Neural crest cell (in vitro differentiated cells): ENCODE measurements around the gene GTF2IRD1. TPM values are rescaled to one million over a fixed set of nuclear protein-coding genes. Genes with fewer than 3 reads are reported as not detected.

Source experiments
- DNase-seq: peaks from one replicate; pipeline ENCODE4 v3.0.0; 2021; ENCODE audit warnings: low read depth, mixed read lengths, low spot score
- H3K27ac Mint-ChIP-seq: one replicate; pipeline ENCODE4 v1.8.0; 2021; ENCODE audit warnings: mild to moderate bottlenecking, mixed read lengths; ENCODE audit not compliant: unreplicated experiment
- H3K27me3 Mint-ChIP-seq: 2 replicates; pipeline ENCODE4 v1.8.0; 2021; ENCODE audit warnings: low read depth, mild to moderate bottlenecking, mixed read lengths
- H3K36me3 Mint-ChIP-seq: 2 replicates; pipeline ENCODE4 v1.8.0; 2021; ENCODE audit warnings: low read depth, mild to moderate bottlenecking, mixed read lengths
- H3K4me1 Mint-ChIP-seq: 2 replicates; pipeline ENCODE4 v1.8.0; 2021; ENCODE audit warnings: mixed read lengths
- H3K4me3 Mint-ChIP-seq: one replicate; pipeline ENCODE4 v1.8.0; 2021; ENCODE audit warnings: mild to moderate bottlenecking, mixed read lengths
- H3K9me3 Mint-ChIP-seq: 2 replicates; pipeline ENCODE4 v1.8.0; 2021; ENCODE audit warnings: mixed read lengths
- total RNA-seq: library from RNA; stranded (reverse); gene quantifications from 2 replicates; pipeline ENCODE4 v1.2.1, GENCODE V29; 2021
- TF ChIP-seq, protein P1 (sequence below): fragments of 200-600 bp; sonication (generic); conservative IDR thresholded peaks from 2 replicates; pipeline ENCODE4 v1.5.0; 2021; ENCODE audit warnings: antibody characterized with exemption, mild to moderate bottlenecking

The GTF2IRD1 gene
- total RNA-seq, 1 donor from 2014 or later: 50.1 TPM

DNA sequence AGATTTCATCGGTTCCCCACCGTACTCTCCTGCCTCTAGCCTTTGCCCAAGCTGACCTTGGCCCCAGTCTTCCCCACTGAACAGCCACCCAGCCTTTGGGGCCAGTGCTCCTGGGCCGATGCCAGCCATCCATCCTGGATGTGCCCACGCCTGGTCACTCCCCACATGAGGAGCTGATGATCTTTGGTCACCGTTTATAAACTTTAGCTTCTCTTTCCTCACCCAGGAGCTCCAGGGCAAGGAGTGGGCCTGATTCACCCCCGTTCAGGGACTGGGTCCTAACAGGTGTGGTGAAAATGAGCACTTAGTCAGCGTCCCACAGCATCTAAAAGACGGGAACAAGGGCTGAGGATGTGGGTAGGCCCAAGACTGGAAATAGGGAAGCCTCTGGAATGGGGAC, 22.9 kb downstream of the GTF2IRD1 start:
- TF ChIP-seq, protein P1, sequence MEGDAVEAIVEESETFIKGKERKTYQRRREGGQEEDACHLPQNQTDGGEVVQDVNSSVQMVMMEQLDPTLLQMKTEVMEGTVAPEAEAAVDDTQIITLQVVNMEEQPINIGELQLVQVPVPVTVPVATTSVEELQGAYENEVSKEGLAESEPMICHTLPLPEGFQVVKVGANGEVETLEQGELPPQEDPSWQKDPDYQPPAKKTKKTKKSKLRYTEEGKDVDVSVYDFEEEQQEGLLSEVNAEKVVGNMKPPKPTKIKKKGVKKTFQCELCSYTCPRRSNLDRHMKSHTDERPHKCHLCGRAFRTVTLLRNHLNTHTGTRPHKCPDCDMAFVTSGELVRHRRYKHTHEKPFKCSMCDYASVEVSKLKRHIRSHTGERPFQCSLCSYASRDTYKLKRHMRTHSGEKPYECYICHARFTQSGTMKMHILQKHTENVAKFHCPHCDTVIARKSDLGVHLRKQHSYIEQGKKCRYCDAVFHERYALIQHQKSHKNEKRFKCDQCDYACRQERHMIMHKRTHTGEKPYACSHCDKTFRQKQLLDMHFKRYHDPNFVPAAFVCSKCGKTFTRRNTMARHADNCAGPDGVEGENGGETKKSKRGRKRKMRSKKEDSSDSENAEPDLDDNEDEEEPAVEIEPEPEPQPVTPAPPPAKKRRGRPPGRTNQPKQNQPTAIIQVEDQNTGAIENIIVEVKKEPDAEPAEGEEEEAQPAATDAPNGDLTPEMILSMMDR: no peak
- DNase-seq: no peak
- Mint-ChIP-seq H3K36me3 (no peaks in the 10 kb centered on the region), H3K4me1 (peaks cover 38% of the 10 kb centered on the region), H3K27ac (peak overlapping the region; percentile 83), H3K9me3 (no peaks in the 10 kb centered on the region), H3K4me3 (no peak overlapping the region), H3K27me3 (no peaks in the 10 kb centered on the region)

- H3K27ac Mint-ChIP-seq: no peak overlapping the region
- TF ChIP-seq, protein P1: no peak
- H3K27me3 Mint-ChIP-seq: no peaks in the 10 kb centered on the region
- no peak for DNase-seq
- H3K4me3 Mint-ChIP-seq: no peak overlapping the region
- H3K9me3 Mint-ChIP-seq: no peaks in the 10 kb centered on the region
- H3K4me1 Mint-ChIP-seq: peaks cover 48% of the 10 kb centered on the region
- H3K36me3 Mint-ChIP-seq: no peaks in the 10 kb centered on the region
These were observed 25.0 kb downstream of the GTF2IRD1 start for GRCh38 chr7:74478671-74479065.

- Mint-ChIP-seq H3K4me1 (peaks cover 48% of the 10 kb centered on the region), H3K36me3 (no peaks in the 10 kb centered on the region), H3K27ac (no peak overlapping the region), H3K4me3 (no peak overlapping the region), H3K9me3 (no peaks in the 10 kb centered on the region), H3K27me3 (no peaks in the 10 kb centered on the region)
- TF ChIP-seq, protein P1: no peak
- DNase-seq: no peak
These were observed 25.5 kb downstream of the GTF2IRD1 start for GRCh38 chr7:74479066-74479781.

GRCh38 chr7:74479961-74480829, 26.5 kb downstream of the GTF2IRD1 start:
- TF ChIP-seq, protein P1: no peak
- Mint-ChIP-seq H3K4me3 (peak overlapping the region; percentile 56), H3K27me3 (no peaks in the 10 kb centered on the region), H3K36me3 (no peaks in the 10 kb centered on the region), H3K27ac (peak overlapping the region; percentile 19), H3K4me1 (peaks cover 48% of the 10 kb centered on the region), H3K9me3 (no peaks in the 10 kb centered on the region)
- DNase-seq: peak; percentile 62

DNA sequence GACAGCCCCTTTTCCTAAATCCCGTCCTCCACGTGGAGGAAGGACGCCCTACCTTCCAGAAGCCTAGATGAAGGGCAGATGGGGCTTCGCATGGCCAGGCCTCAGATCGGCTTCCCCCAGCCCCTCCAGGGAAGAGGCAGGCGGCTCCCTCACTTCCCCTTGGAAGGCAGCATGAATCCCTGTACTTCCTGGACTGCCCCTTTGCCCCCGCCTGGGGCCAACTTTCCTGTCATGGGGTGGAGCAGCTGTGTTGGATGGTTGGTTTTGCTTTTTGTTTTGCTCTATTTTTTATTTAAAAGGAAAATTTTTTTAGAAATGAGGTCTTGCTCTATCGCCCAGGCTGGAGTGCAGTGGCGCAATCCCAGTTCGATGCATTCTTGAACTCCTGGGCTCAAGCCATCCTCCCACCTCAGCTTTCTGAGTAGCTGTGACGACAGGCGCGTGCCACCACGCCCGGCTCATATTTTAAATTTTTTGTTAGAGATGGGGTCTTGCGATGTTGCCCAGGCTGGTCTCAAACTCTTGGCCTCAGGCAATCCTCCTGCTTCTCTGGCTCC, 27.2 kb downstream of the GTF2IRD1 start:
- no peak overlapping the region for H3K27ac Mint-ChIP-seq
- H3K36me3 Mint-ChIP-seq: no peaks in the 10 kb centered on the region
- H3K9me3 Mint-ChIP-seq: no peaks in the 10 kb centered on the region
- H3K4me1 Mint-ChIP-seq: peaks cover 48% of the 10 kb centered on the region
- no peaks in the 10 kb centered on the region for H3K27me3 Mint-ChIP-seq
- no peak overlapping the region for H3K4me3 Mint-ChIP-seq
- TF ChIP-seq, protein P1: no peak
- DNase-seq: no peak
